ENCODE measurements around the gene GBA3. TPM values are rescaled to one million over a fixed set of nuclear protein-coding genes. Genes with fewer than 3 reads are reported as not detected.

The GBA3 gene
- not detected for total RNA-seq
- long read RNA-seq, result 0 reads

DNA sequence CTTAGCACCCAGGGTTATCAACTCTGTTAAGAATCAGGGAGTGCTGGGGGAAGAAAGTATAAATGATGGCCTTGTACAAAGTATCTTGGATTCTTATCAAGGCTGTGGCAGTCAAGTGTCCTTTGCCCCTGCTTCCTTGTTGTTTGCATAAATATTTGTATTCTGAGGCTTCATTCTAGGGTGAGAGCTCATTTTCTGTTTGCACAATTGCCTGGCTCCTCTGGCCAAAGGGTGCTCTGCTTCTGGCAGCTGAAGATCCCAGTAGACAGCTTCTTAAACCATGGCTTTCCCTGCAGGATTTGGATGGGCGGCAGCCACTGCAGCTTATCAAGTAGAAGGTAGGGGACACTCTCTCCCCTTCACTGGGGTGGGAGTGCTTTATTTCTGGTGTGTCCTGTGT lies at the start of gene GBA3:
Gene GBA3 (plus strand): TSS at position 202 of the 400 bp plus-strand sequence.
- no peak for DNase-seq (ENCODE audit: low spot score)
- intact Hi-C loops (cut with DNase I), result loop anchor here (5.0 kb wide), 1 partner anchor 280 kb away; no protein-coding TSS in a partner anchor

DNA sequence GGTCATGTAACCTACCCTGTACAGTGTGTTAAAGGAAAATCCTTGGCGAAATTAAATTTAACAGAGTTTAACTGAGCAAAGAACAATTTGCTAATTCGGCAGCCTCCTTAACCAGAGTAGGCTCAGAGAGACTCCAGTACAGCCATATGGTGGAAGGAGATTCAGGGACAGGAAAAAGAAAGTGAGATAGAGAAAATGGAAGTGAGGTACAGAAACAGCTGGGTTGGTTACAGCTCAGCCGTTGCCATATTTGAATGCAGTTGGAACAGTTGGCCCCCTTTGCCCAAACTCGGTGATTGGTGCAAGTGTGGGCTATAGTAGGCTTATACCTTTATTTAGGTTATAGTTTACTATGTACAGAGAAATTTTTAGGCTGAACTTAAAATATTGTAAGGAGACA lies 48.8 kb upstream of the GBA3 start:
- intact Hi-C loops (cut with DNase I), result no loop called here
- DNase-seq (ENCODE audit: low spot score), result no peak

DNA sequence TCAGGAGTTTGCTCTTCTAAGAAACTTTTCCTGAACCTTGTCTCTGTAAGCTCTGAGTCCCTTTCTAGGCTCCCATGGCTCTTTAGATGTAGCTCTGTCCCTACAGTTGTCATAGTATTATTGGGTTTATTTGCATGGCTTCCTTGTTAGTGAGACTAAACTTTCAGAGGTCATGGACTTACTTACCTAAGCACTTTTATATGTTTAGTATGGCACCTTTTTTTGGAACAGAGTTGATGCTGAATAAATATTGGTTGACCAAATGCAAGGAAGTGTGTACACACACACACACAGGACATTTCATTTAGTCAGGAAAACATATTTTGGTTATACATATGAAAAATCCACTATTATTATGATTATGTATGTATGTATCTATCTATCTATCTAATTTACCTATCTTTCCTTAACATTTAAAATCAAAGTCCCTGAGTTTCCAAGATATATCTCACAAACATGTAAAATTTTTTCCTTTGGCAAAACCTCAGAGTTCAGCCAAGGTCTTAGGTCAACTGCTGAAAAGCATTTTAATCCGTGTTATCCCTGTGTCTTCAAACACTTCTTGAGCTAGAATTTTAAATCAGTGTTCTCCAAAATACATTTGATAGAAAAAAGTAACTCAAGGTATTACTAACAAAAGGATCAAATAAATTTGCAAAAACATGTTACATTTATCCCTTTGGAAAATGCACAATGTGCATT lies 47.1 kb upstream of the GBA3 start:
- no peak for DNase-seq (ENCODE audit: low spot score)
- intact Hi-C loops (cut with DNase I), result no loop called here

DNA sequence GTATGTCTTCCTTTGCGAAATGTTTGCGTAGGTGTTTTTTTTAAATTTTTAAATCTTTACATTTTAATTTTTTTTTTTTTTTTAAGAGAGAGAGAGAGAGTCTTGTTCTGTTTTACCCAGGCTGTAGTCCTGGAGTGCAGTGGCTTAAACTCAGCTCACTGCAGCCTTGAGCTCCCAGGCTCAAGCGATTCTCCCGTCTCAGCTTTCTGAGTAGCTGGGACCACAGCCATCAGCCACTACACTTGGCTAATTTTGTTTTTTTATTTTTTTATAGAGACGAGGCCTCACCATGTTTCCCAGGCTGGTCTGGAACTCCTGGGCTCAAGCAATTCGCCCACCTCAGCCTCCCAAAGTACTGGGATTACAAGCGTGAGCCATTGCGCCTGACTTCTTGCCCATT lies 43.7 kb upstream of the GBA3 start:
- DNase-seq (ENCODE audit: low spot score), result no peak
- intact Hi-C loops (cut with DNase I), result no loop called here

DNA sequence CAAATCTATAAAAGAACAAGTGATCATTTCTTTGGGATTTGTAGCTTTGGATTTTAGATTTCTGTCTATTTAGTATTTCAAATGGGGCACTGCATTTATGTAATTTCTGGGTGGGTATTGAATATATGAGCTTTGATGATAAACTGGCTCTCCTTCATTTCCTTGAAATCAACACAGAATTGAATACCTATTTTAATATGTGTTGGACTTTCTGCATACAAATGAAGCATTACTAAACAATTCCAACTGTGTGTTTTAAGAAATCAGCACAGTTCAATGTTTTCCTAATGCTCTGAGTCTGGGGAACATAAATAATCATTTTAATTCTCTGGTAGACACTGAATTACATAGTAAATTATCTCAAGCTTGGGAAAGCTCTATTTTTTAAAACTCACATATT lies 42.0 kb upstream of the GBA3 start:
- intact Hi-C loops (cut with DNase I), result no loop called here
- DNase-seq (ENCODE audit: low spot score), result no peak

DNA sequence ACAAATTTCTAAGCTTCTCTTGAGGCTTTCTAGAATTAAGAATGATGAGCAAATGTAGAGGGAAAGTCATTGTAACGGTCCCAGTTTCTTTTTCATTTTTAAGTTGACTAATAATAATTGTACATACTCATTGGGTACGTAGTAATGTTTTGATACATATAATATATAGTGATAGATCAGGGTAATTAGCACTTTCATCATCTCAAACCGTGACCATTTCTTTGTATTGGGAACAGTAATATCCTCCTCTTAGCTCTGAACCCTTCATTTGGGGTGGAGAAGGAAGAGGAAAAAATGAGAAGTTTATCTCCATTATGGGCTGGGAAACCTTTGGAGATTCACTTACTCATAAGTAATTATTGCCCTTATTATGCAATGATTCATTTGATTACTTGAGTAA lies 39.0 kb upstream of the GBA3 start:
- intact Hi-C loops (cut with DNase I), result no loop called here

DNA sequence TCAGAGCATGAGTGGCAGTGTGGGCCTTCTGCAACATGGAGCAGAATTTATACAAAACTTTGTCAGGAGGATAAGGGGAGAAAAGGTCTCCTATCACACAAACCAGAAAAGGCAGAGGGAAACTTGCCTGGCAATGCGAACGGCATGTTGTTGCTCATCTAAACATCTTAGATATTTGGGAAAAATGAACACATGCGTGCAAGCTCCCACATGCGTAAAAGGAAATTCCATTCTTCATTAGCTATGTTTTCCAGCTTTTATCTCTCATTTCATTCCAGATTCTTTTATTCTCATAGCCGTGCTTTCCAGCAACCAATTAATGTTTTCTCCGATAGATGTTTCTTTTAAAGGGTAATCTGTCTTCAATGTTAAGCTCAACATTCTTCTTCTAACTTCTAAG lies 31.3 kb upstream of the GBA3 start:
- intact Hi-C loops (cut with DNase I), result no loop called here
- DNase-seq (ENCODE audit: low spot score), result no peak

More for the DNA sequence above, 39.0 kb upstream of the GBA3 start:
- DNase-seq (ENCODE audit: low spot score), result no peak

DNA sequence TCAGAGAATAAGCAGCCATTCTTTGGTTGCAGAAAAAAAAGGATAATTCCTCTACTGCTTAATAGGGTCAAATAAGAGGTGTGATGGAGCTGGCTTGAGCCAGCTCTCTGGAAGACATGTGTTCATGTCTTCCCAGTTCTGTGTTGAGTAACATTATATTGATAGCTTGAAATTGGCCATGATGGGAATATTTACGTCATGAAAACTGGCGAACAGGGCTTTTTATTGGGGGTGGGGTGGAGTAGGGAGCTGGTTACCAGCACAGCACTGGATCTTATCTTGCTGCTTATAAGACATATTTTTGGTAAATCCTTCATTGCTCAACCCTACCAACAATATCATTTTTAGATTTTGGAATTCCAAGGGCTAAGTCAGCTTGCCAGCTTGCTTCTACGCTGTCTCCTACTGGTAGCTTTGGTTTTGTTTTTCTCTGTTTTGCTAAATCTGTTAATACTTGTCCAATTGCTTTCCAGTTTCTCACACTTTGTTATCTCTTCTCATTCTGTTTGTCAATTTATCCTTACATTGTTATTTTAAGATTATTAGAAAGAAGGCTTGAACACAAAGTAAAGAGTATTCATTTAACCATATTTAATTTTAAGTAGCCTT lies 25.3 kb upstream of the GBA3 start:
- intact Hi-C loops (cut with DNase I), result no loop called here
- no peak for DNase-seq (ENCODE audit: low spot score)

DNA sequence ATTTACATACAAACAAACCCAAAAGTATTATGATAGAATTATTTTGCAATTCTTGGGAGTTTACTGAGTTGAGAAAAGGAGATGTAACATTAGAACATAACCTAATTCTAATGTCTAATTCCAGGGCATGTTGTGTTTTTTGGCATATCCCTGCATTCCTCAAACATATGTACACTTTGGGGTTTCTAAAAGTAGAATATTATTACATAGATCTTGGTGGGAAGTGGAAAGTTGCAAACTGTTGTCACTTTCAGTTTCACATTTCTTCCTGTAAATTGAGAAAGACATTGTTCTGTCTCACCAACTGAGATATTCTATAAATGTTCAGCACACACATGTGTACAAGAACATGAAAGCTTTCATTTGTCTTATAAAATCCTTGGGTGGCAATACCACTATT lies 24.4 kb upstream of the GBA3 start:
- no peak for DNase-seq (ENCODE audit: low spot score)
- intact Hi-C loops (cut with DNase I), result no loop called here

DNA sequence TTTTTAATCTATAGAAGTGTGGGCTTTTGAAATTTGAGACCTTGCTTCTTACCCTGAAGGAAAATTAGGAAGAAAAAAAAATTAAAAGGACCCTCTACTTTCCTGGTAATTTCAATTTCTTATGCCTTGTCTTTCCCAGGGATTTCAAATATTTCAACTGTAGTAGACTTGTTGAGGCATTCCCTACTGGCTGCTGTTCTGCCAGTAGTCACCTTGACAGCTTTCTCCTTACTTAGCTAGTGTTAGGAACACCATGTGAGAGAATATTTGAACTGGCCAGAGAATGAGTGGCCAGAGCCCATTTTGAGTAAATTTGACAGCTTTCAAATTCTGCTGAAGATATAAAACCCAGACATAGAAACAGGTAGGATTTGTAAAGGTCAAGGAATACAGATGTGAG lies 24.0 kb upstream of the GBA3 start:
- intact Hi-C loops (cut with DNase I), result no loop called here
- no peak for DNase-seq (ENCODE audit: low spot score)

DNA sequence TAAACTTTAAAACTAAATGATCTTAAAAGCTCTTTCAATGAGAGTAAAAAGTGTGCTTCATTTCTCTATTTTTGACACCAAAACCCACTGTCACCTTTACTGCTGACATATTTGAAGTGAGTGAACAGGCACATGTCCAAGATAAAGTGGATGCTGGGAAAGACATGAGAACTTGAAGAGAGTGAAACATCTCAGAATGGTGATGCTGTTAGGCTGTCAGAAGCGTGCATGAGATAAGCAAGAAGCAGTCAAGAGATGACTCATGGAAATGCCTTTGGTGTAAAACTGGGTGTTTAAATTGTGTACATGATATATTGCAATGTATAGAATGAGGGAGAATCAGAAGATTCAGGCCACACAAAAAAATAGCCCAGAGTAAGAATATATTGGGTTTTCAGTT lies 21.8 kb upstream of the GBA3 start:
- DNase-seq (ENCODE audit: low spot score), result no peak
- intact Hi-C loops (cut with DNase I), result no loop called here

DNA sequence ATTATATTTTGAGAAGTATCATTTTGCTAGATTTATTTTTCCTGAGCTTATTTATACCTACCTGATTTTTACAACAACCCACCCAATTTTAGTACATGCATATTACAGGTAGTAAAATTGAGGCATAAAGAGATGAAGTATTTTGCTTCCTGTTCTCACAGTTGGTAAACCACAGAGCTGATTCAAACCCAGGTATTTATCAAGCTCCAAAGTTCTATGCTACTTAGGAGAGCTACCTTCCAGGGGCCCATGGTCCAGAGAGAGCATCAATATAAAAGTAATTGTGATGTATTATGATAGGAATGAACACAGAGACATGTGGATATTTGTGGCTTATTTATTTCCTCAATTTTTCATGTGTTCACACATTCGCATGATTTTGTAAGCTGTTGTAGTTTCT lies 20.2 kb upstream of the GBA3 start:
- intact Hi-C loops (cut with DNase I), result no loop called here
- no peak for DNase-seq (ENCODE audit: low spot score)

DNA sequence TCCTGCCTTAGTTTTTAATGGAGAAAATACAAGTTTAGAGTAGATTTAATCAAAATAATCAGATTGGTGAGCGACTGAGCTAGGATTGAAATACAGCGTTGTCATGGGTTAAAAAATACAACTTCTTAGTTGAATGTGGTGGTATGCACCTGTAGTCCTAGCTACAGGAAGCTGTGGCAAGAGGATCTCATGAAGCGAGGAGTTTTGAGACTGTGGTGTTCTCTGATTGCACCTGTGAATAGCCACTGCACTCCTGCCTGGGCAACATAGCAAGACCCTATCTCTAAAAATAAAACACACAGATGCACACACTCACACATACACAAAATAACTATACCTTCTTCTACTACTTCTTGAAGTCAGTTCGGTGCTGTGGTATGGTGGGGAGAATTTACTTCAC lies 19.8 kb upstream of the GBA3 start:
- intact Hi-C loops (cut with DNase I), result no loop called here
- no peak for DNase-seq (ENCODE audit: low spot score)

DNA sequence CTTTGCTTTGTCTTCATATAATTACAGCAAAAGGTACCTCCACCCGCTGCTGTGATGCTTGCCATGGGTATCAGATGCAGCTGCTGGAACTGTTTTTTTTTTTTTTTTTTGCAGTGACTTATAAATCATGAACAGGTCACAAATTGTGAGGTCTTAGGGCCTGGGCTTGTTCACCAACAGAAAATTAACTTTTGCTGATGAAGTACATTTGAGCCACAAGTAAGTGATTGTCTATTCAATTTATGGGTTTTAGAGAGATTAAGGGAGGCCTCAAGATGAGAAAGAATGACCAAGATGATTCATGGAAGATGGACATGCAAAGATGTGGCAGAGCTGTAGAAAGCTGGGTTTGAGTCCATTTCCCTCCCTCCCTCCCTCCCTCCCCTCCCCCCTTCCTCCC lies 18.0 kb upstream of the GBA3 start:
- no peak for DNase-seq (ENCODE audit: low spot score)
- intact Hi-C loops (cut with DNase I), result no loop called here

DNA sequence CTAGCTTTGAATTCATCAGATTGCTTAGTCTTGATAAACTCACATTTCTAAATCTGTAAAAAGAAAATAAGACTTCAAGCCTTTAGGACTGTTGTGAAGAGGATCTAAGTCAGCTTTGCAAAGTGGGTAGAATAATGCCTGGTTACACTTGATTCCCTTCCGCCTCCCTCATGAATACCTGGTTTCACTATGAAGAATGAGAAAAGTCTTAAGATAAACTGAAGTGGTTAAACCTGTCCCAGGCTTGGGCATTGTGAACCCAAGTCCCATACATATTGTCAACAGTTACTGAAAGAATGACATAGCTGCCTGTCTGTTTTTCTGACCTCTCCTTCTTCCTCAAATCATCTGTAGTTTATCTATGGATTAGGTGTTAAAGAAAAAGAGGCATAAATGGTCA lies 16.7 kb upstream of the GBA3 start:
- intact Hi-C loops (cut with DNase I), result no loop called here
- DNase-seq (ENCODE audit: low spot score), result no peak

DNA sequence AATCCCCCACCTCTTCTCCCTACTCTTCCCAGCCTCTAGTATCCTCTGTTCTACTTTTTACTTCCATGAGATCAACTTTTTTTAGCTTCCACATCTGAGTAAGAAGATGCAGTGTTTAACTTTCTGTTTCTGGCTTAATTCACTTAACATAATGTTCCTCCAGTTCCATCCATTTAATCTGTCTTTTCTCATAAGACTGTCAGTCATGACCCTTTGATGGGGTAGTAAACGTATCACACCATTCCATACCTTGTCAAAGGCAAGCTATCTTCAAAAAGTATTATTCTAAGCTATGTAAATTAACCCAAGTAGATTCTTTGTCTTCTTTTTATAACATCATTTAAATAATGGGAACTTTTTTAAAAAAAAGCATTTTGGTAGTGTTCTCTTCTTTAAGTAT lies 15.0 kb upstream of the GBA3 start:
- intact Hi-C loops (cut with DNase I), result no loop called here
- DNase-seq (ENCODE audit: low spot score), result no peak

DNA sequence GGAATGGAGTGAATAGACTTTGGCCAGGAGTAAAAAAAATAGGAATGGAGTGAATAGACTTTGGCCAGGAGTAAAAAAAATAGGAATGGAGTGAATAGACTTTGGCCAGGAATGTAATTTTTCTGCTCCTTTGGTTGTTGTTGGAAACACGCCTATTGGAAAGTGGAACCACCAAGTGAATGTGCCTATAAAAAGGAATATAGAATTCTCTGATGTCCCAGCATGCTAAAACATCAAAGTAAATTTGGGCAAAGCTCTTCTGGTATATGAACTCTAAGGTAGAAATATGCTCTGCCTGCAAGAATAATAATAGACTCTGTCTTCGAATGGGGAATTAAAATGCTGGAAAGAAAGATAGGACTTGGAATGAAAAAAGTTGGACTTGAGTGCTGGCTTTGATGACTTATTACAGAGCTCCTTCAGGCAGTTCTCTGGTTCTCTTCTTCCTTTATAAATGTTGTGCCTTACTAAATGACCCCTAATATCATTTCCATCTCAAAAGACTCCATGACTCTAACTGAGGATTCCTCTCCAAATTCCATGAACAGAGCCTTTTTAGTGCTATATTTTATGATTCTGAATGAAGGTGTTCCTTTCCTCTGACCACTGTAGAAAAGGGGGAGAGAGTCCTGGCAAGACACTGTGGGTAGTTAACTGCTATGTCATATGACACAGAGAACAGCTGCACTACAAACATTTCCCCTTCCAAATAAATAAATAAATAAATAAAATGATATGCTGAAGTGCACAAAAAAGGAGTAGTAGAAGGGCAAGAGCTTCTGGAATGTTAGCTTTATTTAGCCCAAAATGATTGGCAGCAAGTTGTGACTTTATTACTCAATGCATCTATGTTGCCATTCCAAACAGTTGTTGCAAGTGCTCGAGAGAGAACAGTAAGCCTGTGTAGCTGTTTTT lies 13.5 kb upstream of the GBA3 start:
- intact Hi-C loops (cut with DNase I), result no loop called here
- DNase-seq (ENCODE audit: low spot score), result no peak

DNA sequence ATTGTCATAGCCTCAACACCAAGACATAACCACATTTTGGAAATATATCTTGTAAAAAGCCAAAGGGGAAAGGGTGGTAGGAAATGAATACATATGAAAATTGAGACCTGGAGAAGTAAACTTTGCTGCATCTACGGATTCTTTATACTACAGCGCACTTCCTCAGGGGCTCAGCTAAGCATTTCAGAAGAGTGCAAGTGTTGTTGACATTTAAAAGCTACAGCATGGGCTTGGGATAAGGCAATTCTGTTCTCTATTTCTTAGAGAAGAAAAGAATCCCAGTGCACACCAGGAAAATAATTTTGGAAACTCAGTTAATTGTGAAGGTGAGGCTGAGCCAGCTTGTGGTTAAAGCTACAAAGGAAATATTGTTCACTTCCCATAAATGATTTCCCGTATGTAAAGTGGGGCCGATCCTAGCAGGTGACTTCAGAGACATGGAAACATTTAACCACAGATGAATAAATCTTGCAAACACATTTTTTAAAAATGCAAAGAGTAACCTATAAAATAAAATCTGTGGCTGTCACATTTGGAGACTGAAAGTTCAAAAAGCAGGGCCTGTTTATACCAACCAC lies 12.6 kb upstream of the GBA3 start:
- no peak for DNase-seq (ENCODE audit: low spot score)
- intact Hi-C loops (cut with DNase I), result loop anchor here (10.0 kb wide), 1 partner anchor 165 kb away; the partner anchor contains the start of gene ADGRA3

DNA sequence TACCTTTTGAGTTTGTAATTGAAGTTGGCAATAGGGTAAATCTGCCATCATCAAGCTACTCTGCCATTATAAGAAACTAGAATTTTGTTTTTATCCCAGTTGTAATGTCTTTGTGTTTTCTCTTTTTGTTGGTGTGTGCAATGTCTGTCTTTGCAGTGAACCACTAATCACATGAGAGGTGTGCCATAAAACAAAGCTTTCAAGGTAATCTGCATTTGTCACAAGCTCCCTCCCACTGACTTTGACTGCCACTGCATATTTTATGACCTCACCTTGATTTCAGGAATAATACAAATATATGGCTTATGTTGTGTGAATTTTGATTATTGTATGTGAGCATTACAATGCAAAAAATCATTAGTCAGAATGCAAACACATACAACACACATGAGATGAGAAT lies 9.0 kb upstream of the GBA3 start:
- intact Hi-C loops (cut with DNase I), result loop anchor here (10.0 kb wide), 1 partner anchor 169 kb away; the partner anchor contains the start of gene ADGRA3
- no peak for DNase-seq (ENCODE audit: low spot score)

DNA sequence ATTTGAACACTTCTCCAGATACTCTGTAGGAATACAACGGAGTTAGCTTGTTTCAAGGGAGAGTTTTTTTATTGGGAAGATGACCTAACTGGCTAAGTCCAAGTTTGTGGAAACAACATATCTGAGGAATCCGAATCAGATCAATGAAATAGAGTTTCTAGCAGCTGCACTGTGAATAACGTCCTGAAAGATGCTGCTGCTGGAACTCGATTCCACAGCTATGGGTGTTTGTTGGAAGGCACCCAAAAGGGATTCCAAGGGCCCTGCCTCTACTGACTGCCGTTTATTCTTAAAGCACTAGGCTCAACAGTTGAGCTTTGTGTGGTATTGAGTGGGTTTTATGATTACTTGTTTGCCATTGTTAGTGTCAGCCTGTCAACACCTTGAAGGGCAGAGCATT lies 6.6 kb upstream of the GBA3 start:
- intact Hi-C loops (cut with DNase I), result loop anchor here (10.0 kb wide), 1 partner anchor 171 kb away; the partner anchor contains the start of gene ADGRA3
- DNase-seq (ENCODE audit: low spot score), result no peak
